SU-DHL-6 (cell line): ENCODE results near the gene B3GALT6.

Experiments
- H2AFZ ChIP-seq: fragments of 200-600 bp; sonication (generic); 2 replicates; pipeline ENCODE4 v1.6.1; 2014; ENCODE audit warnings: low read depth, mild to moderate bottlenecking, moderate library complexity, mixed read lengths, antibody characterized with exemption, low read length; ENCODE audit not compliant: severe bottlenecking
- H3F3A ChIP-seq: fragments of 200-600 bp; shearing (Covaris generic); 2 replicates; pipeline ENCODE4 v1.6.0; 2016; ENCODE audit warnings: antibody characterized with exemption, mild to moderate bottlenecking; ENCODE audit not compliant: insufficient read depth
- H3K27ac ChIP-seq: fragments of 200-600 bp; sonication (generic); 2 replicates; pipeline ENCODE4 v1.5.1; 2016; ENCODE audit warnings: low read depth, mild to moderate bottlenecking, low read length, moderate library complexity, mixed read lengths
- H3K27me3 ChIP-seq: fragments of 200-600 bp; sonication (generic), shearing (Covaris generic); 2 replicates; pipeline ENCODE4 v1.6.0; 2014; ENCODE audit warnings: mild to moderate bottlenecking, low read length
- H3K36me3 ChIP-seq: fragments of 200-600 bp; sonication (generic); 2 replicates; pipeline ENCODE4 v1.6.1; 2014; ENCODE audit warnings: mild to moderate bottlenecking, low read length, mixed read lengths
- H3K4me2 ChIP-seq: fragments of 300-600, 200-600 bp; shearing (Covaris generic), sonication (generic); 2 replicates; pipeline ENCODE4 v1.6.0; 2014; ENCODE audit warnings: low read length, low read depth, mild to moderate bottlenecking; ENCODE audit not compliant: poor library complexity, severe bottlenecking
- H3K4me3 ChIP-seq: fragments of 200-600 bp; sonication (generic); 2 replicates; pipeline ENCODE4 v1.5.1; 2014; ENCODE audit warnings: antibody characterized with exemption, low read length, mild to moderate bottlenecking, mixed read lengths; ENCODE audit not compliant: insufficient read depth, poor library complexity, severe bottlenecking
- H3K79me2 ChIP-seq: fragments of 200-600 bp; sonication (generic); 2 replicates; pipeline ENCODE4 v1.6.1; 2014; ENCODE audit warnings: mild to moderate bottlenecking, low read length, moderate library complexity; ENCODE audit not compliant: insufficient read depth
- H3K9ac ChIP-seq: fragments of 200-600 bp; sonication (generic); 2 replicates; pipeline ENCODE4 v1.7.0; 2014; ENCODE audit warnings: mild to moderate bottlenecking, low read length
- H3K9me2 ChIP-seq: fragments of 200-600 bp; sonication (generic); replicated peaks from 2 replicates; pipeline ENCODE4 v1.6.1; 2014; ENCODE audit warnings: low read length; ENCODE audit not compliant: insufficient read depth
- H3K9me3 ChIP-seq: fragments of 200-600 bp; sonication (generic); 2 replicates; pipeline ENCODE4 v1.6.1; 2014; ENCODE audit warnings: low read length, mixed read lengths; ENCODE audit not compliant: insufficient read depth
- H4K20me1 ChIP-seq: fragments of 200-600 bp; sonication (generic); 2 replicates; pipeline ENCODE4 v1.6.1; 2014; ENCODE audit warnings: low read depth, mild to moderate bottlenecking, antibody characterized with exemption, low read length, moderate library complexity, mixed read lengths
- CTCF ChIP-seq: fragments of 200-600 bp; sonication (generic); IDR thresholded peaks from one replicate; pipeline ENCODE4 v1.5.1; 2017; ENCODE audit warnings: antibody characterized with exemption, mild to moderate bottlenecking, low read length, moderate library complexity; ENCODE audit not compliant: insufficient read depth, poor library complexity, severe bottlenecking
- EZH2phosphoT487 ChIP-seq: fragments of 200-600 bp; sonication (generic), shearing (Covaris generic); conservative IDR thresholded peaks from 2 replicates; pipeline ENCODE4 v1.6.1; 2018; ENCODE audit warnings: mild to moderate bottlenecking, antibody characterized with exemption, low read length, moderate library complexity, mixed read lengths

B3GALT6 gene

GRCh38 chr1:1245178-1245816 is 13.3 kb downstream of the B3GALT6 start:
- Histone ChIP-seq H3K79me2 (no peaks in the 10 kb centered on the region), H3K27me3 (no peaks in the 10 kb centered on the region), H3K4me2 (no peak overlapping the region), H3K27ac (no peak overlapping the region), H3K9me3 (no peaks in the 10 kb centered on the region), H2AFZ (no peak overlapping the region), H4K20me1 (no peaks in the 10 kb centered on the region), H3K4me3 (no peak overlapping the region), H3K36me3 (no peaks in the 10 kb centered on the region), H3K9me2 (no peaks in the 10 kb centered on the region), H3K9ac (no peak overlapping the region), H3F3A (no peaks in the 10 kb centered on the region)
- TF ChIP-seq EZH2phosphoT487 = no peak
- TF ChIP-seq CTCF = no peak

- no peaks in the 10 kb centered on the region for H3K79me2 ChIP-seq
- no peaks in the 10 kb centered on the region for H3K9me2 ChIP-seq
- H4K20me1 ChIP-seq = no peaks in the 10 kb centered on the region
- H3K4me3 ChIP-seq = no peak overlapping the region
- H3K27me3 ChIP-seq = no peaks in the 10 kb centered on the region
- no peak overlapping the region for H2AFZ ChIP-seq
- TF ChIP-seq CTCF (no peak), EZH2phosphoT487 (no peak)
- H3K9me3 ChIP-seq = no peaks in the 10 kb centered on the region
- H3K27ac ChIP-seq = no peak overlapping the region
- no peaks in the 10 kb centered on the region for H3K36me3 ChIP-seq
- no peak overlapping the region for H3K9ac ChIP-seq
- no peak overlapping the region for H3K4me2 ChIP-seq
- H3F3A ChIP-seq = no peaks in the 10 kb centered on the region
Observed at GRCh38 chr1:1245817-1246576, 14.0 kb downstream of the B3GALT6 start.

- Histone ChIP-seq H2AFZ (no peak within 1 kb of the TSS), H4K20me1 (no peaks in the 10 kb centered on the region), H3K27me3 (no peaks in the 10 kb centered on the region), H3K36me3 (no peaks in the 10 kb centered on the region), H3K27ac (no peak within 1 kb of the TSS), H3K4me2 (no peak within 1 kb of the TSS), H3K9me2 (no peaks in the 10 kb centered on the region), H3F3A (no peaks in the 10 kb centered on the region), H3K9ac (no peak within 1 kb of the TSS), H3K4me3 (no peak within 1 kb of the TSS), H3K79me2 (no peaks in the 10 kb centered on the region), H3K9me3 (no peaks in the 10 kb centered on the region)
- TF ChIP-seq EZH2phosphoT487 (no peak), CTCF (no peak)
Observed at GRCh38 chr1:1246577-1247340, 14.7 kb downstream of the B3GALT6 start, which contains the start of gene C1QTNF12. Gene C1QTNF12, minus strand, starts transcription at chr1:1246722. Its CDS starts 32 bp downstream, at chr1:1246690.
